Epithelial cell of proximal tubule (primary cell): Measurements from ENCODE around the gene PLCB1. TPM values are rescaled to one million over a fixed set of nuclear protein-coding genes. Genes with fewer than 3 reads are reported as not detected.

Experiments used
- DNase-seq: peaks from one replicate; pipeline ENCODE4 v3.0.0-alpha.2; 2011; ENCODE audit warnings: low read depth
- H3K4me3 ChIP-seq: 2 replicates; pipeline ENCODE4 v1.5.1; 2011; ENCODE audit warnings: low read depth, mild to moderate bottlenecking, low read length
- CTCF ChIP-seq: conservative IDR thresholded peaks from 2 replicates; pipeline ENCODE4 v1.5.1; 2012; ENCODE audit warnings: low read depth, mild to moderate bottlenecking, low read length
- total RNA-seq: library from RNA; depleted of rRNA; stranded (reverse); fragments of >200 nt; gene quantifications from 2 replicates; pipeline ENCODE4 v1.2.3, GENCODE V29; 2015

PLCB1 gene
- total RNA-seq, 1 donor from 2014 or later: 2.2 TPM

GRCh38 chr20:8807480-8808201 lies 675.6 kb downstream of the PLCB1 start:
- no peak for TF ChIP-seq CTCF
- no peak for DNase-seq
- no peak overlapping the region for H3K4me3 ChIP-seq

- TF ChIP-seq CTCF: no peak
- no peak for DNase-seq
- no peak overlapping the region for H3K4me3 ChIP-seq
These were observed 676.1 kb downstream of the PLCB1 start for GRCh38 chr20:8808202-8808535.

GRCh38 chr20:8809107-8809953 lies 677.3 kb downstream of the PLCB1 start:
- no peak for TF ChIP-seq CTCF
- DNase-seq: peak; percentile 45
- peak overlapping the region; percentile 45 for H3K4me3 ChIP-seq

GRCh38 chr20:8811801-8812594 lies 679.9 kb downstream of the PLCB1 start:
- DNase-seq: no peak

GRCh38 chr20:8812817-8813216 lies 680.8 kb downstream of the PLCB1 start:
- no peak for DNase-seq
- H3K4me3 ChIP-seq: no peak overlapping the region
- no peak for TF ChIP-seq CTCF

More at GRCh38 chr20:8811801-8812594, 679.9 kb downstream of the PLCB1 start:
- TF ChIP-seq CTCF: no peak
- no peak overlapping the region for H3K4me3 ChIP-seq

- no peak for DNase-seq
- no peak overlapping the region for H3K4me3 ChIP-seq
- TF ChIP-seq CTCF: no peak
These were observed 683.1 kb downstream of the PLCB1 start for GRCh38 chr20:8815208-8815607.
